Medulla oblongata (tissue), 1 donor: Measurements from ENCODE around the gene PCYT1A.
"Not testable (repeated sequence)": the region's sequence is repeated elsewhere in the genome, so short reads cannot be mapped to it uniquely, and the experiment has no call there.

Source experiments
- DNase-seq: peaks from one replicate; pipeline ENCODE4 v3.0.0-alpha.2; 2015; ENCODE audit errors: extremely low spot score

The PCYT1A gene

DNA sequence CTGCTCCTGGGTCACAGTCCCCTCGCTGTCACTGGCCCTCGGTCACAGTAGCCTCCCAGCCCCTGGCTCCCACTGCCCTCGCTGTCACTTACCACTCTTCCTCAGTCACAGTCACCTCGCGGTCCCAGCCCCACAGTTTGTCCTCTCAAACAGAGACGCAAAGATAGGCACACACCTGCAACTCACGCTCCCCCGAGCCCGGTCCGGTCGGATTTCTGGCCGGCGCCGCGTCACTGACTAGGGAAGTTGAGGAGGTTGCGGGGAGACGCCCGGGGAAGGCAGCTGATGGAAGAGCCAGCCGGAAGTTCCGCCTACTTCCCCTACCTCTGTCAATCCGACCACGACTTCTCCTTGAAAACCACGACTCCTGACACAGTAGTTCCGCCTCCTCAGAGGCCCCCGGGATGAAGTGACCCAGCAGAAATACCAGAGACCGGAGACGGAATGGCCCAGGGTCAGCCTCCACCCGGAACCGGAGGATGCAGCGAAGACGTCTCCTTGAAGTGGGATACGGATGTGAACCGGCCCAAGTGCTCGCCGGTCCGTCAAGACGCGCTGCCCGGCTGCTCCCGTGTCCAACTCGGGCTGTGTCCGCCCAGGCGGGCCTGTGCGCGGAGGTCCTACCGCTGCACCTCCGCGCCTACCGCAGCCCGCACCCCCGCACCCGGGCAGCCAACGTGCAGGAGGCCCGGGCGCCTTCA lies at the start of gene PCYT1A:
Gene PCYT1A (minus strand): TSS at position 287 of the 701 bp plus-strand sequence. CDS start 17,195 bp downstream, outside the sequence.
- peak; percentile 97 for DNase-seq

DNA sequence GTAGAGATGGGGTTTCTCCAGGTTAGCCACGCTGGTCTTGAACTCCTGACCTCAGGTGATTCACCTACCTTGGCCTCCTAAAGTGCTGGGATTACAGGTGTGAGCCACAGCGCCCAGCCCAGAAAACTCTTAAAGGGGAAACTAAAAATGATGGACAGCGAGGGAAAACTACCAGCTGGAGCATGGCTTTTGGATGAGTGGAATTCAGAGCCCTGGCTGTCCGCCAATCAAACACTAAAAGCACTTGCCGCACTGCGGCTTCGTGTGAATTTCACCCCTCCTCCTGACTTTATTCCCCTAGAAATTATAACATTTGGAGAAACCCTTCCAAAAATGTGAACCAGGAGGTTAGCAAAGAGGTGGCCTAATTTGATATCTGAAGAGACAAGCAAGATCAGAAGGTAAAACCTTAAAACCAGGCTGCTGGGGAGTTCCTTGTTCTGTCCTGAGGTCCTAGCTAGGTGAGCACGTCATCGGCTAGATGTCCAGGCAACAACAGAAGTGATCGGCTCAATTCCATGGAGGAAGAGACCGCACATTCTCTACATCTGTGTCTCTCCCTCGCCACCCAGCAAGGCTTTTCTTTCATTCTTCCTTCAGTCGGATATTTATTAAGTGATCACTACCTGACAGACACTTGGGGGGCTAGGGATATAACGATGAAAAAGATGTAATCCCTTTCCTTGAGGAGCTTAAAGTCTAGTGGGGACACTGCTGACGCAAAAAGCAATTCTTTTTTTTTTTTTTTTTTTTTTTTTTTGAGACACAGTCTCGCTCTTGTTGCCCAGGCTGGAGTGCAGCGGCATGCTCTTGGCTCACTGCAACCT lies 49.0 kb upstream of the PCYT1A start:
- DNase-seq = no peak

DNA sequence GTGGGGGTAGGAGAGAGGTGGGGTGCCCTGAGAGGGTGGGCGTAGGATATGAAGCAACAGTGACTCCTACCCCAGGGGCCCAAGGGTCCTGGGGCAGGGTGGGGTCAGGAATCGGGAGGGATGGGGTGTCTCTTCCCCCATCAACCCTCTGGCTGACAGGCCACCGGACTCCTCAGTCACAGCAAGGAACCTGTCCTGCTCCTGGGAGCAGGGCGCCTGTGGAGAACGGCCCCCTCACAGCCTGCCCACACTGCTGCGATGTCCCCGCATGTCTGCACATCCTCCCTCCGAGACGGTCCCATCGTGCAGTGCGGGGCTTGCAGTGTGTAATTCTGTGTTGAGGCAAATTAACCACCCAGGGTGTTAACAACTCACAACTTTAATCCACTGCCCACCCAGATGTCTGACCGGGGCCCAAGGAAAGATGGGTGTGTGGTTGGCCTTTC lies 48.0 kb upstream of the PCYT1A start:
- no peak for DNase-seq

DNA sequence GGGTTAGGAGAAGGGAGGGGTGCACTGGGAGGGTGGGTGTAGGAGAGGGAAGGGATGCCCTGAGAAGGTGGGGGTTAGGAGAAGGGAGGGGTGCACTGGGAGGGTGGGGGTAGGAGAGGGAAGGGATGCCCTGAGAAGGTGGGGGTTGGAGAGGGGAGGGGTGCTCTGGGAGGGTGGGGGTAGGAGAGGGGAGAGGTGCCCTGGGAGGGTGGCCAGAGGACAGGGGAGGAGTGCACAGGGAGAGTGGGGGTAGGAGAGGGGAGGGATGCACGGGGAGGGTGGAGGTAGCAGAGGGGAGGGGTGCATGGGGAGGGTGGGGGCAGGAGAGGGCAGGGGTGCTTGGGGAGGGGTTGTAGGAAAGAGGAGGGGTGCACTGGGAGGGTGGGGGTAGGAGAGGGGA lies 47.5 kb upstream of the PCYT1A start:
- DNase-seq = no peak

DNA sequence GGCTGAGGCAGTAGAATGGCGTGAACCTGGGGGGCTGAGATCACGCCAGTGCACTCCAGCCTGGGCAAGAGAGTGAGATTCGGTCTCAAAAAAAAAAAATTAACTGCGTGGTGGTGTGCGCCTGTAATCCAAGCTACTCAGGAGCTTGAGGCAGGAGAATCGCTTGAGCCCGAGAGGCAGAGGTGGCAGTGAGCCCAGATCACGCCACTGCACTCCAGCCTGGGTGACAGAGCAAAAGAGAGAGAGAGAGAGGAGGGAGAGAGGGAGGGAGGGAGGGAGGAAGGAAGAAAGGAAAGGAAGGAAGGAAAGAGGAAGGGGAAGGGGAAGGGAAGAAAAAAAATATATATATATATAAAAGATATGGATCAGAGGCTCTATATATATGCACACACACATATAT lies 44.6 kb upstream of the PCYT1A start:
- DNase-seq = no peak

DNA sequence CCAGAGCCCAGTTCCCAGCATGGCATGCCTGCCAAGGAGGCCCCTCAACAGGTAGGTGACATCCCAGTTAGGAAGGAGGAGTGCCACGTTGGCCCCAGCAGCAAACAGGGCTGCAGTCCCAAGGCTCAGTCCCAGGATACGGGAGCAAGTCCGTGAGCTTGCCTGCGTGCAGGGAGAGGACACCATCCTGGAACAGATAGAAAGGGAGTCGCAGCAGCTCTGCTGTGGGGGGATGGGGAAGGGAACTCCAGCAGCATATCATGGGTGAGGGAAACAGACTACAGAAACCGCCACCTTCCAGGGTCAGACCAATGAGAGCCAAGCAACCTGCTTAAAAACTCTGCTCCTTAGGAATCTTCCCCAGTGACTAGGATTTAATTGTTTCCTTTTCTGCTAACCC lies 39.9 kb upstream of the PCYT1A start:
- DNase-seq = no peak

DNA sequence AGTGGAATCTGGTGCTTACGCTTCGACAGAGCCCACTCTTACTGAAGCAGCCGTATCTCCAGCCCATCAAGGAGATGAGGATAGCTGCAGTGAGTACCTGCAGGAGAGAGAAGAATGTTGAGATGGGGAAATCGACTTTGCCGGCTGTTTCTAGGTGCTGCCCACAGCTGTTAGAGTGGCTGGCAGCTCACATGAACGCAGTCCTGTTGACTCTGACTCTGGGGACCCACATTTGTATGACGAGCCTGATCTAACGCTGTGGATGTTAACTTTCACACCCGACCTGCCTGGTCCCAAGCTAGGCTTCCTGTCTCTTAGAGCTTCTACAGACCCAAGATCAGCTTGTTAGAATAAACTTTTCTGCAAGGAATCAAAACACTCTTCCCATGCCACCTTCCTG lies 39.4 kb upstream of the PCYT1A start:
- DNase-seq = no peak

DNA sequence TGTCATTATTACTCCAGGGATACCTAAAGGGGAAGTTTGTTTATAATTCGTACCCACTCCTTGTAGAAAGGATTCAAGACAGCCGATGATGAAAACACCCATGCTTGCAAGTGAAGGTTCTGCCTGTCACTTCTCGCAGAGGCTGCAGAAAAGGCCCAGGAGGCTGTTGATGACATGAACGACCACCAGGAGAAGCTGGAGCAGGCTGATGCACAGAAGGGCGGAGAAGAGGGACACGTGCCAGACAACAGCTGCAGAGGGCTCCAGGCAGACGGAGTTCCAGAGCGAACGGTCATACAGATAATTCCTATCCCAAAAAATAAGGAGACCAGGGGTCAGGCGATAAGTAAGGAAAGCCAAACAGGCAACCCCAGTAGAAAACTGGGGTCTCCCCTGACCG lies 36.2 kb upstream of the PCYT1A start:
- DNase-seq = no peak

DNA sequence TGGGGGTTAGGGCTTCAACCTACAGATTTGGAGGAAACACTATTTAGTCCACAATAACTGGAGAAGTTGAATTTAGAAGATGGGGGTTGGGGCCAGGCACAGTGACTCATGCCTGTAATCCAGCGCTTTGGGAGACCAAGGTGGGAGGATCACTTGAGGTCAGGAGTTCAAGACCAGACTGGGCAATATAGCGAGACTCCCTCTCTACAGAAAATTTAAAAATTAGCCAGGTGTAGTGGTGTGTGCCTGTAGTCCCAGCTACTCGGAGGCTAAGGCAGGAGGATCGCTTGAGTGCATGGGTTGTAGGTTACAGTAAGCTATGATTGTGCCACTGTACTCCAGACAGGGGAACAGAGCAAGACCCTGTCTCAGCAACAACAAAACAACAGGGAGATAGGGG lies 35.5 kb upstream of the PCYT1A start:
- no peak for DNase-seq

DNA sequence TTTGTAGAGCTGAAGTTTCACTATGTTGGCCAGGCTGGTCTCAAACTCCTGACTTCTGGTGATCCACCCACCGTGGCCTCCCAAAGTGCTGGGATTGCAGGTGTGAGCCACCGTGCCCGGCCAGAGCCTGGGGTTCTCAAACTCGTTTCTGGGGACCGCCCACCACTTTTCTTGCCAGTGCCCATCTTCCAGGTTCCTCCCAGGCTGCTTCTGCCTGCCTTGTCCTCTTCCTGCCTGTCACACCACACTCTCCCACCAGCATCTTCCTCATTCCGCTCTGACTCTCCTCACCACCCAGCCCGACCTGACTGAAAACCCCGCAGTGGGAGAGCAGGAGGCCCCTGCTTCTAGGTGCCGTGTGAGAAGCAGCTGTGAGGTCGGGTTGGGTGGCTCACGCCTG lies 33.6 kb upstream of the PCYT1A start:
- DNase-seq = peak; percentile 15

DNA sequence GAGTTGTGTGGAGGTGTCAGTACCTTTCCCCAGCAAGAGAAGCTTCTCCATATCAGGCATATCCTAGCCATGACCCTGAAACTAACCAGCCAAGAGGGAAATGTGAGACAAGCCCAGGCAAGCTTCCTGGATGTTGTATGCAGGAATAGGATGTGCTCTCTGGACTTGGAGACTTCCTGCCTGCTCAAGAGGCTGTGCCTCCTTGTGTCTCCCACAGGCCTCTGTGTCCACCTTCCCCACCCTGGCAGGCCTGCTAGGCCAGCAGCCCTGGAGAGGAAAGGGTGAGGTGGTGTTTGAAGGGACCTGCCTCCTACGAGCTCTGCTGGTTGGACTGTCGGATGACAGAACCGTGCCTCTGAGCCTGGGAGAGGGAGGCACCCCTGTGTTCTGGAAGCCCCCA lies 32.6 kb upstream of the PCYT1A start:
- DNase-seq = no peak

DNA sequence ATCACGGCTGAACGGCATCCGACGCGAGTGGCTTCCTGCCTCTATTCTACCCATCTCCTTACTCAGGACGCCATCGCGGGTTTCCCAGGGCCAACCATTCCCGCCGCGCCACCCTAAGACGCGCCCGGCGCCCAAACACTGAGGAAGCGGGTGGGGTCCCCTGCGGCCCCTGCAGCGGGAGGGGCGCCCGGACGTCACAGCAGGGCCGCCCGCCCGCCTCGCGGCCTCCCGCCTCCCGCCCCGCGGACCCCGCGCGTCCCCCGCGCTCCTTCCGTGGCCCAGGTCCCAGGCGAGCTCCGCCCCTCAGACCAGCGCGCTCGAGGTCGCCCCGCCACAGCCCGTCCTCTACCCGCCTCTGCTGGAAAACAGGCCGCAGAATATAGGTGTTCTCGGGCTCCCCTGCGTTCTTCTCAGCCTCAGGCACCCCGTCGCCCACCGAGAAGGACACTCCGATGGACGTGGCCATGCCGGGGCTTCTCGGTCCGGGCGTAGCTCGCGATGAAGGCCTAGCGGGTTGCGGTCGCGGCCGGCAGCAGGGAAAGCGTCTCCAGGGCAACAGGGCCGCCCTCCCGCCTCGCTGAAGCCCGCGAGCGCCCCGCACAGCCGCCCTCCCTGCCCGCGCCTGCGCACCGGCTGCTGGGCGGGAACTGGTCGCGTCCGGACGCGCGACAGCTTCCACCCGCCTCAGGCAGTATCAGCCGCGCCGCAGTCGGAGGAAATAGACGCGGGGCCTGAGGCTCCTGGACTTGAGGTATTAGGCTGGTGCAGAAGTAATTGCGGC lies 30.4 kb upstream of the PCYT1A start, which contains the start of gene DYNLT2B:
Gene DYNLT2B (minus strand): TSS at position 554 of the 781 bp plus-strand sequence. CDS start 88 bp downstream, at position 466.
- peak; percentile 92 for DNase-seq

DNA sequence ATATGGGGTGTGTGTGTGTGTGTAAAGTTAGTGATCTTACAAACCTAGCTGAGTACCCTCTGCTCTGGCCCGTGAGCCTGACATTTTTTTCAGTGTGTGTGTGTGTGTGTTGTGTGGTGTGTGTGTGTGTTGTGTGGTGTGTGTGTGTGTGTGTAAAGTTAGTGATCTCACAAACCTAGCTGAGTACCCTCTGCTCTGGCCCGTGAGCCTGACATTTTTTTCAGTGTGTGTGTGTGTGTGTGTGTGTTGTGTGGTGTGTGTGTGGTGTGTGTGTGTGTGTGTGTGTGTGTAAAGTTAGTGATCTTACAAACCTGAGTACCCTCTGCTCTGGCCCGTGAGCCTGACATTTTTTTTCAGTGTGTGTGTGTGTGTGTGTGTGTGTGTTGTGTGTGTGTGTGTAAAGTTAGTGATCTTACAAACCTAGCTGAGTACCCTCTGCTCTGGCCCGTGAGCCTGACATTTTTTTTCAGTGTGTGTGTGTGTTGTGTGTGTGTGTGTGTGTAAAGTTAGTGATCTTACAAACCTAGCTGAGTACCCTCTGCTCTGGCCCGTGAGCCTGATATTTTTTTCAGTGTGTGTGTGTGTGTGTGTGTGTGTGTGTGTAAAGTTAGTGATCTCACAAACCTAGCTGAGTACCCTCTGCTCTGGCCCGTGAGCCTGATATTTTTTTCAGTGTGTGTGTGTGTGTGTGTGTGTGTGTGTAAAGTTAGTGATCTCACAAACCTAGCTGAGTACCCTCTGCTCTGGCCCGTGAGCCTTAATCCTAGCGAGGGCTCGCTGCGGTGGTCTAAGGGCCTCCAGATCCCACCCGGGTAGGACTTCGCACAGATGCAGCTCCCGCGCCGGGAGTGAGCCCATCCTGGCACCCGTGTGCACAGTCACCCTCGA lies 29.5 kb upstream of the PCYT1A start:
- DNase-seq = not testable (repeated sequence)

DNA sequence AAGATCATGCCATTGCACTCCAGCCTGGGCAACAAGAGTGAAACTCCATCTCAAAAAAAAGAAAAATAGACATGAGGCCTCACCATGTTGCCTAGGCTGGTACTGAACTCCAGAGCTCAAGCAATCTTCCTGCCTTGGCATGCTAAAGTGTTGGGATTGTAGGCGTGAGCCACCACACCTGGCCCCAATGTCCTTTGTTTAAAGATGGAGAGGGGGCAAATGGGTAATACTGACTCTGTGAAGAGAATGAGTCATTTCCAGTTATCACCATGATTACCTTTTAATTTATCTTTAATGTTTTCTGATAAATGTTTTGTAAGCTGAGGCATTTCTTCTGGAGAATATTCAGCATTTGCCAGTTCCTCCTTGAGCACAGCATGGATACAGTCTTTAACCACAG lies 28.3 kb upstream of the PCYT1A start:
- no peak for DNase-seq

DNA sequence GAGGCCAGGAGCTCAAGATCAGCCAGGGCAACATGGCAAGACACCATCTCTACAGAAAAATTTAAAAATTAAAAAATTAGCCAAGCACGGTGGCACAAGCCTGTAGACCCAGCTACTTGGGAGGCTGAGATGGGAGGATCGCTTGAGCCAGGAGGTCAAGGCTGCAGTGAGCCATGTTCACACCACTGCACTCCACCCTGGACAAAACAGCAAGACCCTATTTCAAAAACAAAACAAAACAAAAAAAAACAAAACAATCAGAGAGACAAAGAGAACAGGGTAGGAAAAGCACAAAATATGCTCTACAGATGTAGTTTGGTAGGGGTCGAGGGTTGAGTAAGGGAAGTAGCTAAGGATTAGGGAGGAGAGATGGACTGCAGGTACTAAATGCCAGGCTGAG lies 27.1 kb upstream of the PCYT1A start:
- DNase-seq = no peak

DNA sequence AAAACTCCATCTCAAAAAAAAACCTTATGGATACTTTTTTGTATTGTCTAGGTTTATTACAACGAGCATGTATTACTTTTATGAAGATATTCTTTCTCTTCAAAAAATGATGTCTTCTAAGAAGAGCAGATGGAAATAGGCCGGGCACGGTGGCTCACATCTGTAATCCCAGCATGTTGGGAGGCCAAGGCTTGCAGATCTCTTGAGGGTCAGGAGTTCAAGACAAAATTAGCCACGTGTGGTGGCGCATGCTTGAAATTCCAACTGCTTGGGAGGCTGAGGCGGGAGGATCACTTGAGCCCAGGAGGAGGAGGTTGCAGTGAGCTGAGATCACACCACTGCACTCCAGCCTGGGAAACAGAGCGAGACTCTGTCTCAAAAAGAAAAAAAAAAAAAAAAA lies 26.6 kb upstream of the PCYT1A start:
- not testable (repeated sequence) for DNase-seq

DNA sequence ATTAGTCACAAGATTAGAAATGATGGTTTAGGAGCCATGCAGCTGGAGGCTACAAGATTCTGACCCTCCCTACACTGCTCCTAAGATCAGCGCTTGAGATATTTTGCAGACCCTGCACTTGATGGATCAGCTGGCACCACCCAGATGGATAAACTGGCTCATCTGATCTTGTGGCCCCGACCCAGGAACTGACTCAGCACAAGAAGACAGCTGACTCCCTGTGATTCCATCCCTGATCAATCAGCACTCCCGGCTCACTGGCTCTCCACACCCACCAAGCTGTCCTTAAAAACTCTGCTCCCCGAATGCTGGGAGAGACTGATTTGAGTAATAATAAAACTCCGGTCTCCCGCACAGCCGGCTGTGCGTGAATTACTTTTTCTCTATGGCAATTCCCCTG lies 15.4 kb upstream of the PCYT1A start:
- not testable (repeated sequence) for DNase-seq

DNA sequence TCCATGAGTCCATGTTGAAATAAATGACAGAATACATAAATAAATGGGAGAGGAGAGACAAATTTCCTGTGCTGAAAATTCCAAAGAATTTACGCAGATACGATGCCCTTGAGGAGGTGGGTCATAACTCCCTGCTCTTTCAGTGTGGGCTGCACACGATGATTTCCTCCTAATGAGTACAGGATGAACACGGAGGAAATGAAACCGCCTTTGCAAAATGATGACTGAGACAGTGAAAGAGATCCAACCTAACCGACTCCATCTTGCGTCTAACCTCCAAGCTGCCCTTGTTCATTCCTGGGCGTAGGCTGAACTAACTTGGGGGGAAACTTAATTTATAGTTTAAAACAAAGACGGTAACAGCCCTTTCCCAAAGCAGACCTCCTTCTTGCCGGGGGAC lies 15.0 kb upstream of the PCYT1A start:
- not testable (repeated sequence) for DNase-seq

DNA sequence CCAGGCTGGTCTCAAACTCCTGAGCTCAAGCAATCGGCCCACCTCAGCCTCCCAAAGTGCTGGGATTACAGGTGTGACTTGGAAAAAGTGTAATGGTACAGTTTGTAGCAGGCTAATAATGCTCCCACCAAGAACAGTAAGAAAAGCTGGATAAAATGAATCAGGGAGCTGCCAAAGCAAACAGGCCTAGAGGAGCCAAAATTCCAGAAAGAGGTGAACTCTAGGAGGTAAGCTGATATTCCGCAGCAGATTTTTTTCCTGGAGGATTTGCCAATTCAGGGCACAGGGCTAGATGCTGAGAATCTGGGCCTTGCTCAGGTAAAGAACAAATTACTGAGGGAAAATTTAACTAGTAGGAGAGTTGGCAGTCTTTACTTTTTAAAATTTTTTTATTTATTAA lies 11.0 kb upstream of the PCYT1A start:
- DNase-seq = no peak

DNA sequence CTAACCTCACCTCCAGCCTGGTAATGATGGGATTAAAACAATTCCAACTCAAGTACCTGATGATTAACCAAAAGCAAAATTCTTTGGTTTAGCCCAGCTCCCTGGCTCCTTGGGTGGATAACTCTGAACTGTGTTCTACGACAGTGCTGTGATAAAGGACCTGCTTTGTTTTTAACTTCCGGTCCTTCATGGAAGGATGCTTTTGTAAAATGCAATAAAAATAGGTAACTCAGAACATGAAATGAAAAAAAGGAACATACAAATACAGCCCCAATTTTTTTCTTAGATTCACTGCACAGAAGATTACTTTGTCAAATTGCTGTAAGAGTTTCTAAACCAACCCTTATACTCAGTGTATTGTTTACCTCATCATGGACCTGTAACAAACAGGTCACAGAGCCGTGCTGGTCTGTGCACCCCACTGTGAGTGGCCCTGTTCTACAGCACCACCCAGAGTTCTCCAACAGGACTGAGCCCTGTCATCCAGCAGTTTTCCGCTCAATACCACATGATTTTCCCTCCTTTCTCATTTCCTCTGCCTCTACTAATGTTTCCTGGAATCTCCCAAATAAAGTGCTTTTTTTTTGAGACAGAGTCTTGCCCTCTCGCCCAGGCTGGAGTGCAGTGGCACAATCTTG lies 4.9 kb upstream of the PCYT1A start:
- no peak for DNase-seq

DNA sequence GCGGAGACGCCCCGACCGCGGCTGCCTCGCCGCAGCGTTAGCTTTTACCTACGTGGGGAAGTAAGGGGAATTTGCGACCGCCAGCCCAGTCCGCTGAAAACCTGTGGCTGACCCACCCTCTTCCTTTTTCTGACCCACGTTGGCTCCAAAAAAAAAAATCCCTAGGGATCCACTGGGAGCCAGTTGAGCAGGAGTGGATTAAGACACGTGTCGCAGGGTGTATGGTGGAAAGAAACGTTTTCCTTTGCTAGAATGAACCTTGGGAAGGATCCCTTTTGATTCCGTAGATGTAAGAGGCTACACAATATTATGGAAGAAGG lies 575 bp upstream of the PCYT1A start:
- no peak for DNase-seq
